Suprapubic skin (tissue), 4 donors: ENCODE measurements around the gene MEX3D. TPM values are rescaled to one million over a fixed set of nuclear protein-coding genes. Genes with fewer than 3 reads are reported as not detected.

ENCODE experiments used
- DNase-seq, 2 donors: peaks; one replicate each; pipeline ENCODE4 v3.0.0-alpha.2; 2019; ENCODE audit warnings: low spot score in 2 of 2
- H3K27ac ChIP-seq: fragments of 200-600 bp; sonication (generic); one replicate; pipeline ENCODE4 v1.5.1; 2019
- H3K27me3 ChIP-seq: fragments of 200-600 bp; sonication (generic); one replicate; pipeline ENCODE4 v1.5.1; 2019
- H3K36me3 ChIP-seq: fragments of 200-600 bp; sonication (generic); one replicate; pipeline ENCODE4 v1.5.1; 2019
- H3K4me1 ChIP-seq: fragments of 200-600 bp; sonication (generic); one replicate; pipeline ENCODE4 v1.5.1; 2019
- H3K4me3 ChIP-seq: fragments of 200-600 bp; sonication (generic); one replicate; pipeline ENCODE4 v1.5.1; 2019; ENCODE audit warnings: mild to moderate bottlenecking
- H3K9me3 ChIP-seq: fragments of 200-600 bp; sonication (generic); one replicate; pipeline ENCODE4 v1.5.1; 2019
- CTCF ChIP-seq, 2 donors: fragments of 200-600 bp in 1 of 2; fragments of 450-650 bp in 1 of 2; sonication (generic) in 1 of 2; IDR thresholded peaks; one replicate each; pipeline ENCODE4 v1.5.1; 2016 to 2019; ENCODE audit warnings: antibody characterized with exemption in 2 of 2, mild to moderate bottlenecking in 1 of 2, moderate library complexity in 1 of 2
- EP300 ChIP-seq: sonication (generic); formaldehyde crosslinking; IDR thresholded peaks from one replicate; pipeline ENCODE4 v1.6.1; 2017; ENCODE audit warnings: antibody characterized with exemption
- POLR2A ChIP-seq, 2 donors: fragments of 450-650 bp; IDR thresholded peaks; one replicate each; pipeline ENCODE4 v1.6.1; 2017; ENCODE audit warnings: antibody characterized with exemption in 2 of 2, mild to moderate bottlenecking in 2 of 2, moderate library complexity in 2 of 2
- POLR2AphosphoS5 ChIP-seq, 3 donors: sonication (generic); formaldehyde crosslinking; IDR thresholded peaks; one replicate each; pipeline ENCODE4 v1.6.1; 2017; ENCODE audit warnings: antibody characterized with exemption in 3 of 3
- WGBS: methylation state at CpG from one replicate; pipeline ENCODE4 v1.1.5; 2018; 5-methylcytosine and 5-hydroxymethylcytosine counted together
- total RNA-seq, 4 donors: library from RNA; depleted of rRNA; stranded (reverse); fragments of >200 nt; gene quantifications; one replicate each; pipeline ENCODE4 v1.1.0, GENCODE V29; 2016

The MEX3D gene
- total RNA-seq, 4 donors from 2014 or later: 20.1 to 36.4 (median 26.9) TPM

- Histone ChIP-seq H3K4me1 (peaks cover 28% of the 10 kb centered on the region), H3K36me3 (no peaks in the 10 kb centered on the region), H3K9me3 (no peaks in the 10 kb centered on the region), H3K27ac (no peak overlapping the region), H3K27me3 (peaks cover 28% of the 10 kb centered on the region), H3K4me3 (no peak overlapping the region)
- 79% methylated on average over 8 of the region's 8 CpGs for WGBS
- DNase-seq: no peak
- no peak for TF ChIP-seq CTCF (IDR thresholded peaks at IDR 0.05)
- TF ChIP-seq EP300: no peak
- TF ChIP-seq POLR2A (IDR thresholded peaks at IDR 0.05): no peak
- no peak for TF ChIP-seq POLR2AphosphoS5 (IDR thresholded peaks at IDR 0.05)
Observed at GRCh38 chr19:1516395-1516753, 51.8 kb downstream of the MEX3D start.

DNA sequence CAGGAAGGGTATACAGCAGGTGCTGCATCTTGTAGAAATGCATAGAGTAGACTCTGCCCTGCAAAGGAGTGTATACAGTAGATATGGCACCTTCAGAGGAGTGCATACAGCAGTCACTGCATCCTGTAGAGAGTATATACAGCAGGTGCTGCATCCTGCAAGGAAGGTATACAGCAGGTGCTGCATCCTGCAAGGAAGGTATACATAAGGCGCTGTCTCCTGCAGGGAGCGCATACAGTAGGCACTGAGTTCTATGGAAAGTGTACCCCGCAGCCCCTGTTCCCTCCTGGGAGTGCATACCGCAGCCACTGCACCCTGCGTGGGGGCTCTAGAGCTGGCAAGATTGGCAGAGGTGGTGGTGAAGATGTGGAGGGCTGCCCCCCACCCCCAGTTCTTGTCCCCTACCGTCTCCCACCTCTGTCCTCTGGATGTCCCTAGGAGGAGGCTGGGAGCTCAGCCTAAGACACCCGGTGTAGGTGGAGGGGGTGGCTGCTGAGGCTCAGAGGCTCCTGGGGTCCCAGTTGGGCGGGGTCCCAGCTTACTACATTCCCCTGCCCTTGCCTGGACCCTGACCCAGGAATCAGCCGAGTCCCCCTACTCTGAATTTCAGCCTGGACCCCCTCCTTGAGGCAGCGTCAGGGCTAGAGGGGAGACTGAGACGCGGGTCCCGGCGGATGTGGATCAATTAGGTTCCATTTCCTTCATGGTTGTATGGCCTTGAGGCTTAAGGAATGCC lies 53.0 kb downstream of the MEX3D start:
- peaks cover 26% of the 10 kb centered on the region for H3K27me3 ChIP-seq
- no peak for DNase-seq

DNA sequence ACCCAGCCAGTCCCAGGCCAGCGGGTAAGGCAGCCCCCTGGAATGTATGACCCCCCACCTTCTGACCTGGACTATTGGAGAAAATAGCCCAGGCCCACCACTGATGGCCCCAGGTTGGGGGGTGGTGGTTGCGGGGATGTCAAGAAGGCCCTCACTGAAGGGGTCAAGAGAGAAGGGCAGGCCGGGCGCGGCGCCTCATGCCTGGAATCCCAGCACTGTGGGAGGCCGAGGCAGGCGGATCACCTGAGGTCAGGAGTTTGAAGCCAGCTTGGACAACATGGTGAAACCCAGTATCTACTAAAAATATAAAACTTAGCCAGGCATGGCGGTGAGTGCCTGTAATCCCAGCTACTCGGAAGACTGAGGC lies 53.8 kb downstream of the MEX3D start:
- Histone ChIP-seq H3K27ac (no peak overlapping the region), H3K4me1 (peaks cover 31% of the 10 kb centered on the region), H3K9me3 (no peaks in the 10 kb centered on the region), H3K36me3 (no peaks in the 10 kb centered on the region), H3K27me3 (peaks cover 26% of the 10 kb centered on the region), H3K4me3 (no peak overlapping the region)
- TF ChIP-seq POLR2A (IDR thresholded peaks at IDR 0.05) (no peak), POLR2AphosphoS5 (IDR thresholded peaks at IDR 0.05) (no peak), CTCF (IDR thresholded peaks at IDR 0.05) (no peak), EP300 (no peak)
- DNase-seq: no peak
- WGBS: 59% methylated on average over 9 of the region's 10 CpGs

More for the DNA sequence above, 53.0 kb downstream of the MEX3D start:
- H3K27ac ChIP-seq: no peak overlapping the region
- WGBS: 93% methylated on average over 5 of the region's 14 CpGs
- no peaks in the 10 kb centered on the region for H3K36me3 ChIP-seq
- TF ChIP-seq EP300 (no peak), POLR2AphosphoS5 (IDR thresholded peaks at IDR 0.05) (no peak), CTCF (IDR thresholded peaks at IDR 0.05) (no peak), POLR2A (IDR thresholded peaks at IDR 0.05) (no peak)
- H3K4me1 ChIP-seq: peaks cover 31% of the 10 kb centered on the region
- H3K9me3 ChIP-seq: no peaks in the 10 kb centered on the region
- H3K4me3 ChIP-seq: no peak overlapping the region

GRCh38 chr19:1513499-1514294 lies 54.4 kb downstream of the MEX3D start:
- peak in 1 of 2 donors; percentile 59 for TF ChIP-seq CTCF (IDR thresholded peaks at IDR 0.05)
- TF ChIP-seq POLR2AphosphoS5 (IDR thresholded peaks at IDR 0.05): no peak
- H3K4me3 ChIP-seq: peak overlapping the region; percentile 48
- DNase-seq: no peak
- no peaks in the 10 kb centered on the region for H3K36me3 ChIP-seq
- no CpG with 5 or more reads among the region's 52 CpGs for WGBS
- H3K9me3 ChIP-seq: no peaks in the 10 kb centered on the region
- peaks cover 26% of the 10 kb centered on the region for H3K27me3 ChIP-seq
- H3K4me1 ChIP-seq: peaks cover 31% of the 10 kb centered on the region
- H3K27ac ChIP-seq: peak overlapping the region; percentile 72
